Measurements from ENCODE around the gene ATP8B4.

ATP8B4 gene

GRCh38 chr15:49876401-49877038 is 242.5 kb downstream of the ATP8B4 start:
- Mint-ChIP-seq H3K4me3 (no peak overlapping the region), H3K27ac (no peak overlapping the region), H3K9me3 (no peaks in the 10 kb centered on the region), H3K36me3 (no peaks in the 10 kb centered on the region), H3K27me3 (no peaks in the 10 kb centered on the region), H3K4me1 (no peaks in the 10 kb centered on the region)
- no peak for DNase-seq
- CTCF ChIA-PET, result interaction anchor here (0.6 to 2.0 kb wide), 5 partner anchors 11 to 440 kb away, joined by 3 to 7 read pairs (median 4); no protein-coding TSS in a partner anchor

DNA sequence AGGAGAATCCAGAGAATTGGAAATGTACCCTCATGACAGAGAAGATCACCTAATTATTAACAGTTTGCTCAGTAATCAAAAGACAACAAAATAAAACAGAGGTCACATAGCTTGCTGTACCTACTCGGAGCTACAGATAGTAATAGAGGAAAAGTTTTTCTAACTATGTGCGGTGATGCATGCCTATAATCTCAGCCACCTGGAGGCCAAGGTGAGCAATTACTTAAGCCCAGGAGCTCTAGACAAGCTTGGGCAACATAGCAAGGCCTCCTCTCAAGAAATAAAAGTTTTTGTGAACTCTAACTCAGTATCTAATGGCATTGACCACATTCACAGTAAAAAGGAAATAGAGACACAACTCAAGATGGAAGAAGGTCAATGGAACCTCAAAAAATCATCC is 243.6 kb downstream of the ATP8B4 start:
- Mint-ChIP-seq H3K4me3 (no peak overlapping the region), H3K27ac (no peak overlapping the region), H3K9me3 (no peaks in the 10 kb centered on the region), H3K4me1 (no peaks in the 10 kb centered on the region), H3K36me3 (no peaks in the 10 kb centered on the region), H3K27me3 (no peaks in the 10 kb centered on the region)
- CTCF ChIA-PET, result interaction anchor here (0.6 to 2.0 kb wide), 2 partner anchors 30 to 267 kb away, joined by 3 to 5 read pairs; no protein-coding TSS in a partner anchor
- no peak for DNase-seq

DNA sequence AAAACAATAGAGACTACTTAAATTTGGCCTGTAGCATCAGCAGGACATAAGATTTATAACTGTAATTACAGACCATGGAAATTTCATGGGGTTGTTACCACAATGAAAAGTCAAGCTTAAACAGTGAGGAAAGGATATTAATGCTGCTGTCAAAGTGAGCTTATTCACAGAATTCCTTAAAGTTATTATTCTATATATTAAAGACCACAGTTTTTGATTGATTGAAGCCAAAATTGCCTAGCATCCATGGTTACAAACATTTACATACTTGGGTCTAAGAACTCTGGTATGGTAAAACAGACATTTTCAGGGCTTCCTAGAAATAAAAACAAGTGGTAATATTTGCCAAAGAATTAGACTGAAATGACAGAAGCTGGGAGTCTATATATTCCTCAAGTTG is 248.6 kb downstream of the ATP8B4 start:
- no peaks in the 10 kb centered on the region for H3K4me1 Mint-ChIP-seq
- CTCF ChIA-PET, result interaction anchor here (0.7 kb wide), 1 partner anchor 1117 kb away, joined by 3 read pairs; no protein-coding TSS in a partner anchor
- DNase-seq, result no peak
- H3K27me3 Mint-ChIP-seq, result no peaks in the 10 kb centered on the region
- H3K9me3 Mint-ChIP-seq, result no peaks in the 10 kb centered on the region
- no peaks in the 10 kb centered on the region for H3K36me3 Mint-ChIP-seq
- H3K27ac Mint-ChIP-seq, result no peak overlapping the region
- no peak overlapping the region for H3K4me3 Mint-ChIP-seq

DNA sequence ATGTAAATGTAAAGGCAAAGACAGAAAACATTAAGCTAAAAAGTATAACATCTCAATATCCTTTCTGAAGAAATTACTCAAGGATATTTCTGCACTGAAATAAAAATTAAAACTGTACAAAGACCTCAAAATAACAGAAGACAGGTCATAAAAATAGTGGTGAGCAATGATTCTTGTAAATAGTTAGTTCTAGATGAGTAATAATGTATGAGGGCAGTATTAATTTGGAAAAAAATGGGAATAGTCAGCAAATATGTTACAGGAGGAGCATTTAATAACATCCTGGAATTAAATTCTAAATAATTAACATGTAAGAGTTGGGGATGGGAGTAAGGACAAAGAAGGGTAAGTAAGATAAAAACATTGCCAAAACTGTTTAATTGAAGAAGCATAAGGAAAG is 250.7 kb downstream of the ATP8B4 start:
- Mint-ChIP-seq H3K9me3 (no peaks in the 10 kb centered on the region), H3K4me3 (no peak overlapping the region), H3K27me3 (no peaks in the 10 kb centered on the region), H3K27ac (no peak overlapping the region), H3K36me3 (no peaks in the 10 kb centered on the region), H3K4me1 (no peaks in the 10 kb centered on the region)
- CTCF ChIA-PET, result no interaction called here
- DNase-seq, result no peak

- no peaks in the 10 kb centered on the region for H3K9me3 Mint-ChIP-seq
- H3K36me3 Mint-ChIP-seq, result no peaks in the 10 kb centered on the region
These were observed 252.9 kb downstream of the ATP8B4 start for GRCh38 chr15:49865925-49866757.

GRCh38 chr15:49864251-49864650 is 254.8 kb downstream of the ATP8B4 start:
- Mint-ChIP-seq H3K36me3 (no peaks in the 10 kb centered on the region), H3K27me3 (no peaks in the 10 kb centered on the region), H3K27ac (no peak overlapping the region), H3K4me1 (no peaks in the 10 kb centered on the region), H3K9me3 (no peaks in the 10 kb centered on the region), H3K4me3 (no peak overlapping the region)
- no peak for DNase-seq
- CTCF ChIA-PET, result no interaction called here

More at GRCh38 chr15:49865925-49866757, 252.9 kb downstream of the ATP8B4 start:
- CTCF ChIA-PET, result no interaction called here
- Mint-ChIP-seq H3K4me1 (no peaks in the 10 kb centered on the region), H3K4me3 (no peak overlapping the region), H3K27me3 (no peaks in the 10 kb centered on the region), H3K27ac (no peak overlapping the region)
- no peak for DNase-seq

GRCh38 chr15:49863431-49864224 is 255.4 kb downstream of the ATP8B4 start:
- no peak for DNase-seq
- H3K27me3 Mint-ChIP-seq, result no peaks in the 10 kb centered on the region
- H3K27ac Mint-ChIP-seq, result no peak overlapping the region
- H3K36me3 Mint-ChIP-seq, result no peaks in the 10 kb centered on the region
- no peaks in the 10 kb centered on the region for H3K9me3 Mint-ChIP-seq
- H3K4me1 Mint-ChIP-seq, result no peaks in the 10 kb centered on the region
- no peak overlapping the region for H3K4me3 Mint-ChIP-seq
- CTCF ChIA-PET, result no interaction called here

- no peak overlapping the region for H3K27ac Mint-ChIP-seq
- no peaks in the 10 kb centered on the region for H3K4me1 Mint-ChIP-seq
- no peak overlapping the region for H3K4me3 Mint-ChIP-seq
- no peak for DNase-seq
- H3K9me3 Mint-ChIP-seq, result no peaks in the 10 kb centered on the region
- H3K27me3 Mint-ChIP-seq, result no peaks in the 10 kb centered on the region
- CTCF ChIA-PET, result no interaction called here
- H3K36me3 Mint-ChIP-seq, result no peaks in the 10 kb centered on the region
These were observed 258.9 kb downstream of the ATP8B4 start for GRCh38 chr15:49860101-49860500.

DNA sequence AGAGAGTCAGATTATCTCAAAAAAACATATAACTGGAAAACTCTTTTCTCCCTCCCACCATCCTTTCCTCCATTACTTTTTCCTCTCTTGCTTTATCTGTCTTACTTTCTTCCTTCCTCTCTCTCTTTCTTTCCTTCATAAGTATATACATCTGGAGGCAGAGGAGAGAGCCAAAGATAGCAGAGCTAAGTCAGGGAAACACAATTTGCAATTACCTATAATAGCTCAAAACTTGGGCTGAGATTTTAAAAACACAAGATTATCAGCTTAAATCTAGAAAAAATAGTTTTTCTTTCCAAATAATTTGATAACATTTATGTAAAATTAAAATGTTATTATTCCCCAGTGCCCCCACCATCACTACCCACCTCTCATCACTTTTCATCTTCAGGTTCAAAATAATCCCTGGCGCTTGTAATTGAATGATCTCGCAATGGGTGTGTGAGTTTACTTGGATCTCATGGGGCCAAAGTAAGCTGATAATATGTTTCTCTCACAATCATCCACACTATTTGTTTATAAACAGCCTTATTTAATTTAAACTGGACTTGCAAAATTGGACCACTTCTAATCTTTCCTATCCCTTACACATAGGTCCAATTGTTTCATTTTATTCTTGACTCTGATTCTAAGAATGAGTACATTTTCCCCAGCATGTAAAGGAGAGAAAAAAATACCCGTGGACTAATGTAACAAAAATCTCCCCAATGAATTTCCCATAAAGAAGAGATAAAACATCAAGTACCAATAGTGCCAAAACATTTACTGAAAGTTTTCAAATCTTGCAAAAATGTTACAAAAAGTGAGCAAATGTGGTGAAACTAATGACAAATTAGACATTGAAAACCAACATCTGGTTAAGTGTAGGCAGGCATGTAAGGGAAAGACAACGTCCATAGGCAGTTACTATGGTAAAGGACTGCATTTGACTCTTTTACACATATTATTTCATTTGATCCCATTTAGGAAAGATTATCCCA is 261.2 kb downstream of the ATP8B4 start:
- Mint-ChIP-seq H3K36me3 (no peaks in the 10 kb centered on the region), H3K27ac (no peak overlapping the region), H3K4me3 (no peak overlapping the region), H3K4me1 (no peaks in the 10 kb centered on the region), H3K9me3 (no peaks in the 10 kb centered on the region), H3K27me3 (no peaks in the 10 kb centered on the region)
- CTCF ChIA-PET, result no interaction called here
- DNase-seq, result no peak

DNA sequence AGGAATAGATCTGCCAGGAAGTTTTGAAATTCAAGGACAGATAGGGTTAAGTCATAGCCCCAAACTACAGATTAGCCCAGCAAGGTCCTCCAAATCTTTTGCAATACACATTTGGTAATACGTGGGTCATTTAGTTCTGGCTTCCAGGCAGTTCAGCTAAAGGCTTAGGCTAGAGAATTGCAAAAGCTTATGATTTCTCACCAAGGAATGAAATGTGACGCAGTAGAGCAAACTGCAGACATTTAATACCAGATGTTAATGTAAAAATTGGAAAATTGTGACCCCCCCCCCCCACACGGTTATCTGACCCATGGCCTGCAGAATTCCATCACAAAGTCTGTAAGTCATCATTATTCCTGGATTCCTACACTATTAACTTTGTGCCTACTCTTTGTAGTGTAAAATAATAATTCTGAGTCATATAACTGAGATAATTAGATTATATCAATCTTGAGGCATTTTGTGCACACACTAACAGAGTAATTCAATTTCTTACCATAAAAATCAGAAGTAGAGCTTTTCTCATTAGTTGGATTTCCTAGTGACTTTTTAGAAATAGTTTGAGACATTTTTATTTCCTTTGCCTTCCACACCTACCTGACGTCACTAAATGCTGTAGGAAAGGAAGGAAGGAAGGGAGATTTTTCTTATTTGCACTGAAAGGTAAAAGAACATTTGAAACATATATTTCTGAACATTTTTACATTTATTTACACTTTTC is 263.0 kb downstream of the ATP8B4 start:
- no peak for DNase-seq
- Mint-ChIP-seq H3K27me3 (no peaks in the 10 kb centered on the region), H3K4me3 (no peak overlapping the region), H3K9me3 (no peaks in the 10 kb centered on the region), H3K27ac (no peak overlapping the region), H3K36me3 (no peaks in the 10 kb centered on the region), H3K4me1 (no peaks in the 10 kb centered on the region)
- CTCF ChIA-PET, result interaction anchor here (1.1 to 1.6 kb wide), 3 partner anchors 9 to 460 kb away, joined by 3 to 4 read pairs (median 3); no protein-coding TSS in a partner anchor

GRCh38 chr15:49852756-49853155 is 266.3 kb downstream of the ATP8B4 start:
- no peak for DNase-seq
- CTCF ChIA-PET, result no interaction called here
- H3K36me3 Mint-ChIP-seq, result no peaks in the 10 kb centered on the region

GRCh38 chr15:49848807-49849206 is 270.2 kb downstream of the ATP8B4 start:
- Mint-ChIP-seq H3K27ac (no peak overlapping the region), H3K9me3 (no peaks in the 10 kb centered on the region), H3K36me3 (no peaks in the 10 kb centered on the region), H3K4me3 (no peak overlapping the region), H3K27me3 (peaks cover 3% of the 10 kb centered on the region), H3K4me1 (no peaks in the 10 kb centered on the region)
- DNase-seq, result no peak
- CTCF ChIA-PET, result no interaction called here

More at GRCh38 chr15:49852756-49853155, 266.3 kb downstream of the ATP8B4 start:
- Mint-ChIP-seq H3K4me3 (no peak overlapping the region), H3K27ac (no peak overlapping the region), H3K9me3 (no peaks in the 10 kb centered on the region), H3K27me3 (peaks cover 3% of the 10 kb centered on the region), H3K4me1 (no peaks in the 10 kb centered on the region)

DNA sequence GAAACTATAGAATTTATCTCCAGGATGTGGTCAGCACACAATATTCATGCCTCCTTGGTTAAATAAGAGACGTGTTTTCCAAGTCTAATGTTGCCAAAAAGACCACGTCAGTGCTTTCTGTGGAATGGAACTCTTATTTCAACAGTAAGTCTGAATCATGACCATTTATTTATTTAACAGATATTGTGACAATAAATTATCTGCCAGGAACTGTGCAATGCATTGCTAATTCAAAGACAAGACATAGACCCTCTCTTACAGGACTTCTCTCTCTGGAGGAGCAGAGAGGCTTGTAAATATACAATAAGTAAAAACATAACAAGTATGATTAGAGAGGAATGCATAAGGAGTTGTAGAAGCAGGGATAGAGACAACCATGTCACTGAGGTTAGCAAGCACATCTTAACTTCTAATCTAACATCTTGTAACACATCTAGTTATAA is 270.7 kb downstream of the ATP8B4 start:
- H3K27me3 Mint-ChIP-seq, result peaks cover 3% of the 10 kb centered on the region
- H3K9me3 Mint-ChIP-seq, result no peaks in the 10 kb centered on the region
- no peak overlapping the region for H3K27ac Mint-ChIP-seq
- no peak for DNase-seq
- no peaks in the 10 kb centered on the region for H3K4me1 Mint-ChIP-seq
- CTCF ChIA-PET, result no interaction called here
- H3K4me3 Mint-ChIP-seq, result no peak overlapping the region
- no peaks in the 10 kb centered on the region for H3K36me3 Mint-ChIP-seq
